Left lung (tissue), 10 donors: ENCODE results near the gene EIF4G3. TPM values are rescaled to one million over a fixed set of nuclear protein-coding genes. Genes with fewer than 3 reads are reported as not detected.

Source experiments
- ATAC-seq: fragments of 200-7000 bp; cut with Tn5 transposase; one replicate; pipeline ENCODE4 v1.9.1; 2020; ENCODE audit warnings: moderate library complexity
- DNase-seq, 4 donors: peaks; one replicate each; pipeline ENCODE4 v3.0.0-alpha.2; 2013 to 2020
- H3K27ac ChIP-seq, 2 donors: fragments of 200-600 bp; sonication (generic) in 1 of 2; one replicate each; pipeline versions ENCODE4 v1.5.0 to v1.8.0; 2020 to 2021
- H3K27me3 ChIP-seq, 2 donors: fragments of 200-600 bp; sonication (generic) in 1 of 2; one replicate each; pipeline versions ENCODE4 v1.5.0 to v1.8.0; 2020 to 2021
- H3K36me3 ChIP-seq, 2 donors: fragments of 200-600 bp; sonication (generic) in 1 of 2; one replicate each; pipeline versions ENCODE4 v1.5.0 to v1.8.0; 2020 to 2021
- H3K4me1 ChIP-seq, 2 donors: fragments of 200-600 bp; one replicate each; pipeline ENCODE4 v1.8.0; 2021
- H3K4me3 ChIP-seq, 2 donors: fragments of 200-600 bp; sonication (generic) in 1 of 2; one replicate each; pipeline versions ENCODE4 v1.5.0 to v1.8.0; 2020 to 2021; ENCODE audit warnings: mild to moderate bottlenecking in 1 of 2
- H3K9me3 ChIP-seq, 2 donors: fragments of 200-600 bp; sonication (generic) in 1 of 2; one replicate each; pipeline versions ENCODE4 v1.5.0 to v1.8.0; 2020 to 2021
- CTCF ChIP-seq, 2 donors: fragments of 200-600 bp; sonication (generic) in 1 of 2; IDR thresholded peaks; one replicate each; pipeline versions ENCODE4 v1.5.0 to v1.8.0; 2021; ENCODE audit warnings: antibody characterized with exemption in 2 of 2
- intact Hi-C, 2 donors: fragments of 100-400 bp; cut with DNase I; formaldehyde crosslinking; loops; one replicate each; pipeline versions ENCODE4 v1.11.2 to v1.14.2; 2022
- polyA plus RNA-seq, 6 donors: library from polyadenylated mRNA; unstranded; fragments of 120-200 nt; gene quantifications; one replicate each; pipeline ENCODE4 v1.2.1, GENCODE V29; 2013; ENCODE audit not compliant: insufficient read length in 6 of 6
- total RNA-seq, 2 donors: library from RNA; stranded (reverse); fragmentation: NEBNext Ultra II Directional; extraction: Animal tissue kit (Norgen Biotek cat#: 25700); gene quantifications; one replicate each; pipeline ENCODE4 v1.2.1, GENCODE V29; 2021
- donor health status: DM: no; HTN: yes; CAD: no.
- donor health status: DM: no; HTN: no; CAD: no.

The EIF4G3 gene
- total and polyA plus RNA-seq, 8 donors: 54.6 to 67.9 (median 61.7) TPM

DNA sequence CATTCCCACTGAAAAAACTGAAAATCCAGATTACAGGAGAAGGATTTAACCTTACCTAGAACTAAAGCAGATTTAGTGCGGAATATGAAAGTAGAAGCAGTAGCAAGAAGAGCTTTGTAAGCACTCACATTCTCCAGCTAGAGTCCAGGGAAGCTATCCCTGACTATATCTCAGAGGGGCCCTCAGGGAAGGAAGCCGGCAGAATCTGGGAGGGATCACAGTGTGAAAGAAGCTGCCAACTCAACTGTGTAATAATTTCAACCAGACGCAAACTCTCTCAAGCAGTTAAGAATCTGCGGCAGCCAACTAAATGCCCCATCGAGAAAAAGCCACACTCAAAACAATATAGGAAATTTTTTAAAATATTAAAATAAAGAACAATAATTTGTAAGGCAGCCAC, 163.8 kb downstream of the EIF4G3 start:
- peak; percentile 21 for ATAC-seq
- Histone ChIP-seq H3K9me3 (no peaks in the 10 kb centered on the region), H3K36me3 (no peaks in the 10 kb centered on the region), H3K27me3 (no peaks in the 10 kb centered on the region), H3K27ac (no peak overlapping the region), H3K4me1 (no peaks in the 10 kb centered on the region), H3K4me3 (no peak overlapping the region)
- peak in 2 of 4 donors; percentile 37 to 71 for DNase-seq
- intact Hi-C loops: no loop called here
- no peak for TF ChIP-seq CTCF (IDR thresholded peaks at IDR 0.05)

- Histone ChIP-seq H3K36me3 (no peaks in the 10 kb centered on the region), H3K9me3 (no peaks in the 10 kb centered on the region), H3K27me3 (no peaks in the 10 kb centered on the region), H3K4me3 (no peak overlapping the region), H3K4me1 (peaks cover 0 to 2% of the 10 kb centered on the region in 2 donors), H3K27ac (no peak overlapping the region)
- intact Hi-C loops: no loop called here
- ATAC-seq (peak; percentile 35), DNase-seq (no peak)
- TF ChIP-seq CTCF (IDR thresholded peaks at IDR 0.05): no peak
Measured at GRCh38 chr1:21007876-21008275, 168.8 kb downstream of the EIF4G3 start.

- TF ChIP-seq CTCF (IDR thresholded peaks at IDR 0.05): no peak
- Histone ChIP-seq H3K4me1 (peaks cover 0 to 2% of the 10 kb centered on the region in 2 donors), H3K9me3 (no peaks in the 10 kb centered on the region), H3K27ac (no peak overlapping the region), H3K4me3 (no peak overlapping the region), H3K27me3 (no peaks in the 10 kb centered on the region), H3K36me3 (no peaks in the 10 kb centered on the region)
- intact Hi-C loops: no loop called here
- DNase-seq (no peak), ATAC-seq (no peak)
Measured at GRCh38 chr1:21005466-21006239, 171.0 kb downstream of the EIF4G3 start.

DNA sequence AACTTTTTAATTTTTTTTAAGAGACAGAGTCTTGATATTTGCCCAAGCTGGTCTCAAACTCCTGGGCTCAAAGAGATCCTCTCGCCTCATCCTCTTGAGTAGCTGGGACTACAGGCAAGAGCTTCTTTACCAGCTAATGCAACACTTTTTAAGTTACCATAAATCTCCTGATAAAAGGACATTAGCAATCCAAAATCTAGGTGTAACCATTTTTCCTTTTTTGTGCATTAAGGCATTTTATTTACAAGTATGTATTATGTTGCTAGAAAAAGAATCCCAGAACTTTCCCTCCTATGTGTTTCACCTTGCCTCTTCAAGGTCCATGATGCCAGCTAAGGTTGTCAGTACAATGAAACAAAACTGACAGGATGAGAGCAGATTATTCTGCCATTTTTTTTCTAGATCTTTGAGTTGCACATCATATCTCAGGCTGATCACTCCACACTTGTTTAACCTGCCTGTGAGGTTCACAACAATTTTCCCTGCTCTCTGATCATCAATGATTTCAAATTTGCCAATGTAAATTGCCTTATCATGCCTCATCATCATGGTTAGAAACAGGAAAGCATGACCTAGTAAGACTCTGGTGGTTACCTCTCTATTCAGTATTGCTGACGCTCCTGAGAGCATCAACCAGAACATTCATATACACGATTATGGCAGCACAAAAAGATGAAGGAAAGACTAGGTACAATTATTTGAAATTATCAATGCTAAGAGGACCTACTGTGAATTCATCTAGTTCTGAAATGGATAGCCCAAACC, 173.2 kb downstream of the EIF4G3 start:
- no peak for TF ChIP-seq CTCF (IDR thresholded peaks at IDR 0.05)
- Histone ChIP-seq H3K36me3 (peaks cover 0 to 3% of the 10 kb centered on the region in 2 donors), H3K4me3 (no peak overlapping the region), H3K27ac (no peak overlapping the region), H3K27me3 (no peaks in the 10 kb centered on the region), H3K4me1 (peaks cover 0 to 2% of the 10 kb centered on the region in 2 donors), H3K9me3 (no peaks in the 10 kb centered on the region)
- ATAC-seq: no peak
- intact Hi-C loops: no loop called here
- DNase-seq: no peak

DNA sequence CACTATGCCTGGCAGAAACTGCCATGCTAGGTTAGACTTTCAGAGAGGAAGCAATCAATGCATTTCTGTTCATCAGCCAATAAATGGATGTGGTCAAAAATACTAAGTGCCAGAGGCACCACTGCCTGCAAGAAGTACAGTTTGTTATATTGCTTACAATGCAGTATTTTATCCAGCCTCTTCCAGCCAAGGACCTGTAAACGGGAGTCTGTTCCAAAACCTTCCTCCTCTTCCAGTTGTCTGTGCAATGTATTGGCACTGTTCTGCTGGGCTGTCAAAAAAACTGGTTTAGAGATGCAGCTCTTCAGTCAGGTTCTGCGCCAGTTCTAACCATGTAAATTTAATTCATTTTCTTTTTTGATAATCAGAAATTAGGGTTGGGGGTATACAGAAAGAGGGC, 175.7 kb downstream of the EIF4G3 start:
- no peak for DNase-seq
- Histone ChIP-seq H3K4me3 (no peak overlapping the region), H3K9me3 (no peaks in the 10 kb centered on the region), H3K27me3 (no peaks in the 10 kb centered on the region), H3K4me1 (peaks cover 0 to 12% of the 10 kb centered on the region in 2 donors), H3K27ac (no peak overlapping the region), H3K36me3 (peaks cover 0 to 3% of the 10 kb centered on the region in 2 donors)
- intact Hi-C loops: no loop called here
- no peak for ATAC-seq
- no peak for TF ChIP-seq CTCF (IDR thresholded peaks at IDR 0.05)
